ENCODE data around the gene RAPGEF4. TPM values are rescaled to one million over a fixed set of nuclear protein-coding genes. Genes with fewer than 3 reads are reported as not detected.

The RAPGEF4 gene
- total RNA-seq, 1 experiment from 2014 or later: 1.4 TPM

- Mint-ChIP-seq H3K27ac (no peak overlapping the region), H3K4me3 (no peak overlapping the region), H3K9me3 (peaks cover 0 to 3% of the 10 kb centered on the region in 2 experiments; a peak in 2 of 5 replicates), H3K4me1 (0 out of 4 replicates have a peak, but pooled peaks cover 0 to 2% of the 10 kb centered on the region in 2 experiments), H3K36me3 (ENCODE audit: insufficient read depth in 1 of 3, low read depth in 3 of 3) (no peaks in the 10 kb centered on the region), H3K27me3 (ENCODE audit: low read depth) (no peaks in the 10 kb centered on the region; the same call in 1 of the 2 replicates)
- Histone ChIP-seq H3K79me1 (ENCODE audit: insufficient read depth, low read depth, low read length, poor library complexity, severe bottlenecking) (no peaks in the 10 kb centered on the region), H2BK120ac (ENCODE audit: low read depth, low read length, poor library complexity, severe bottlenecking) (no peak overlapping the region), H2BK5ac (ENCODE audit: insufficient read length, low read length) (no peak overlapping the region), H4K20me1 (ENCODE audit: control insufficient read depth, insufficient read depth, insufficient read length) (no peaks in the 10 kb centered on the region), H3K9ac (ENCODE audit: extremely low read depth, insufficient read length, low read length) (no peak overlapping the region), H3K18ac (ENCODE audit: insufficient read length, low read depth, low read length) (no peak overlapping the region), H3T11ph (ENCODE audit: low read length) (no peak overlapping the region), H3K4me1 (ENCODE audit: insufficient read depth, low read length) (no peaks in the 10 kb centered on the region), H3K56ac (ENCODE audit: insufficient read length, low read depth, low read length) (no peak overlapping the region), H3K4me2 (ENCODE audit: insufficient read depth, insufficient read length, low read length) (no peak overlapping the region), H3K4ac (ENCODE audit: low read depth, low read length) (no peak overlapping the region), H2BK15ac (ENCODE audit: low read depth, low read length) (no peak overlapping the region), H4K5ac (ENCODE audit: insufficient read length, low read depth, low read length) (no peak overlapping the region), H3K9me3 (ENCODE audit: control insufficient read depth, low read depth, low read length) (no peaks in the 10 kb centered on the region), H3K14ac (ENCODE audit: insufficient read depth, low read length) (no peak overlapping the region), H4K91ac (ENCODE audit: insufficient read length, low read depth, low read length) (no peak overlapping the region), H3K23me2 (ENCODE audit: insufficient read length, low read depth, low read length, poor library complexity, severe bottlenecking) (no peaks in the 10 kb centered on the region), H2BK20ac (ENCODE audit: low read depth, low read length, poor library complexity, severe bottlenecking) (no peak overlapping the region), H4K8ac (replicated peaks; ENCODE audit: insufficient read length, low read depth, low read length) (no peak overlapping the region), H2AK5ac (ENCODE audit: insufficient read length, low read length) (no peak overlapping the region), H3K27me3 (ENCODE audit: insufficient read depth, low read length) (no peaks in the 10 kb centered on the region), H3K27ac (ENCODE audit: insufficient read length, low read depth, low read length) (no peak overlapping the region), H3K23ac (ENCODE audit: insufficient read length, low read depth, low read length) (no peak overlapping the region), H3K79me2 (ENCODE audit: insufficient read depth, low read length) (no peaks in the 10 kb centered on the region), H2AFZ (ENCODE audit: low read length) (no peak overlapping the region), H2BK12ac (ENCODE audit: insufficient read length, low read depth, low read length) (no peak overlapping the region)
- WGBS (ENCODE audit: extremely low coverage, insufficient read length, low lambda C conversion rate): no CpG with 5 or more reads among the region's 2 CpGs
- no peak for DNase-seq
- peak; percentile 80 for TF ChIP-seq CTCF (conservative IDR thresholded peaks at IDR 0.05)
Measured at GRCh38 chr2:172710584-172711047, 25.0 kb upstream of the RAPGEF4 start.
